DOHH2 (cell line): ENCODE results near the gene HDAC10.
A peak's percentile ranks its signal among the peaks of the same experiment; 100 is the strongest.

ENCODE experiments used
- H3F3A ChIP-seq: fragments of 200-600 bp; sonication (generic), shearing (Covaris generic); 2 replicates; pipeline ENCODE4 v1.6.0; 2016; ENCODE audit warnings: antibody characterized with exemption, mild to moderate bottlenecking; ENCODE audit not compliant: control insufficient read depth, insufficient read depth
- H3K27ac ChIP-seq: fragments of 200-600 bp; sonication (generic); 2 replicates; pipeline ENCODE4 v1.5.1; 2014; ENCODE audit warnings: low read depth, mild to moderate bottlenecking, low read length, moderate library complexity
- H3K27me3 ChIP-seq: fragments of 200-600 bp; sonication (generic); 2 replicates; pipeline ENCODE4 v1.6.1; 2014; ENCODE audit warnings: mild to moderate bottlenecking, low read length, mixed read lengths; ENCODE audit not compliant: control insufficient read depth
- H3K36me3 ChIP-seq: fragments of 200-600 bp; sonication (generic); 2 replicates; pipeline ENCODE4 v1.6.1; 2014; ENCODE audit warnings: mild to moderate bottlenecking, low read length, moderate library complexity, mixed read lengths; ENCODE audit not compliant: control insufficient read depth
- H3K4me1 ChIP-seq: fragments of 200-600 bp; sonication (generic); 2 replicates; pipeline ENCODE4 v1.6.1; 2014; ENCODE audit warnings: mild to moderate bottlenecking, low read length, mixed read lengths; ENCODE audit not compliant: control insufficient read depth
- H3K4me2 ChIP-seq: fragments of 200-600 bp; sonication (generic); 2 replicates; pipeline ENCODE4 v1.6.0; 2014; ENCODE audit warnings: mild to moderate bottlenecking, low read length, moderate library complexity
- H3K4me3 ChIP-seq: fragments of 200-600 bp; sonication (generic); 2 replicates; pipeline ENCODE4 v1.5.1; 2014; ENCODE audit warnings: mild to moderate bottlenecking, low read length, mixed read lengths
- H3K79me2 ChIP-seq: fragments of 200-600 bp; sonication (generic); 2 replicates; pipeline ENCODE4 v1.6.1; 2014; ENCODE audit warnings: mild to moderate bottlenecking, low read length, mixed read lengths; ENCODE audit not compliant: control insufficient read depth
- H3K9me2 ChIP-seq: fragments of 200-600 bp; sonication (generic); replicated peaks from 2 replicates; pipeline ENCODE4 v1.6.1; 2014; ENCODE audit warnings: mild to moderate bottlenecking, low read length, mixed read lengths; ENCODE audit not compliant: control insufficient read depth
- H3K9me3 ChIP-seq: fragments of 200-600 bp; sonication (generic); 2 replicates; pipeline ENCODE4 v1.6.1; 2014; ENCODE audit warnings: antibody characterized with exemption, low read length, mixed read lengths; ENCODE audit not compliant: control insufficient read depth, insufficient read depth
- H4K20me1 ChIP-seq: fragments of 200-600 bp; sonication (generic); 2 replicates; pipeline ENCODE4 v1.6.0; 2014; ENCODE audit warnings: low read depth, mild to moderate bottlenecking, antibody characterized with exemption, low read length, moderate library complexity; ENCODE audit not compliant: control insufficient read depth, insufficient read depth
- CTCF ChIP-seq: fragments of 200-600 bp; sonication (generic); IDR thresholded peaks from one replicate; pipeline ENCODE4 v1.5.1; 2014; ENCODE audit warnings: antibody characterized with exemption, mild to moderate bottlenecking, low read depth, low read length; ENCODE audit not compliant: poor library complexity, severe bottlenecking
- EZH2phosphoT487 ChIP-seq: fragments of 200-600 bp; sonication (generic); IDR thresholded peaks from 2 replicates; pipeline ENCODE4 v1.6.1; 2017; ENCODE audit warnings: borderline replicate concordance, mild to moderate bottlenecking, antibody characterized with exemption, low read length, moderate library complexity, mixed read lengths

The HDAC10 gene

GRCh38 chr22:50211147-50211546 lies 39.9 kb downstream of the HDAC10 start:
- no peak overlapping the region for H3K27ac ChIP-seq
- peaks cover 4% of the 10 kb centered on the region; the same call in 1 of the 2 replicates for H3F3A ChIP-seq
- H3K79me2 ChIP-seq = peaks cover 83% of the 10 kb centered on the region
- peaks cover 25% of the 10 kb centered on the region for H3K4me1 ChIP-seq
- H4K20me1 ChIP-seq = peaks cover 17% of the 10 kb centered on the region; the same call in 1 of the 2 replicates
- H3K27me3 ChIP-seq = no peaks in the 10 kb centered on the region
- H3K4me3 ChIP-seq = no peak overlapping the region
- H3K36me3 ChIP-seq = peaks cover 89% of the 10 kb centered on the region
- no peak for TF ChIP-seq EZH2phosphoT487
- no peak for TF ChIP-seq CTCF
- H3K4me2 ChIP-seq = no peak overlapping the region
- no peaks in the 10 kb centered on the region for H3K9me2 ChIP-seq
- H3K9me3 ChIP-seq = no peaks in the 10 kb centered on the region

- peaks cover 83% of the 10 kb centered on the region for H3K79me2 ChIP-seq
- H3K4me2 ChIP-seq = no peak overlapping the region
- TF ChIP-seq CTCF = no peak
- TF ChIP-seq EZH2phosphoT487 = no peak
- no peaks in the 10 kb centered on the region for H3K9me2 ChIP-seq
- peaks cover 4% of the 10 kb centered on the region; the same call in 1 of the 2 replicates for H3F3A ChIP-seq
- H3K36me3 ChIP-seq = peaks cover 89% of the 10 kb centered on the region
- H4K20me1 ChIP-seq = peaks cover 17% of the 10 kb centered on the region; the same call in 1 of the 2 replicates
- no peak overlapping the region for H3K27ac ChIP-seq
- peaks cover 30% of the 10 kb centered on the region for H3K4me1 ChIP-seq
- no peaks in the 10 kb centered on the region for H3K27me3 ChIP-seq
- no peak overlapping the region for H3K4me3 ChIP-seq
- no peaks in the 10 kb centered on the region for H3K9me3 ChIP-seq
Observed at GRCh38 chr22:50210378-50211139, 40.5 kb downstream of the HDAC10 start.

GRCh38 chr22:50209893-50210292 lies 41.2 kb downstream of the HDAC10 start:
- Histone ChIP-seq H3K79me2 (peaks cover 86% of the 10 kb centered on the region), H3K36me3 (peaks cover 90% of the 10 kb centered on the region), H3K27me3 (no peaks in the 10 kb centered on the region), H3K4me3 (no peak overlapping the region), H3K4me1 (peaks cover 30% of the 10 kb centered on the region), H3K9me3 (no peaks in the 10 kb centered on the region), H3K9me2 (no peaks in the 10 kb centered on the region), H3K4me2 (no peak overlapping the region), H4K20me1 (peaks cover 17% of the 10 kb centered on the region; the same call in 1 of the 2 replicates), H3K27ac (no peak overlapping the region), H3F3A (peaks cover 5% of the 10 kb centered on the region)
- peak; percentile 94 for TF ChIP-seq CTCF
- TF ChIP-seq EZH2phosphoT487 = no peak
